Neural progenitor cell (in vitro differentiated cells): ENCODE data around the gene TSSK2. TPM values are rescaled to one million over a fixed set of nuclear protein-coding genes. Genes with fewer than 3 reads are reported as not detected.
A peak's percentile ranks its signal among the peaks of the same experiment; 100 is the strongest.

Source experiments
- DNase-seq: peaks from one replicate; pipeline ENCODE4 v3.0.0-alpha.2; 2016; ENCODE audit warnings: low spot score
- H2AFZ ChIP-seq: fragments of 200-600 bp; sonication (generic); replicated peaks from 2 replicates; pipeline ENCODE4 v1.6.1; 2016; ENCODE audit warnings: antibody characterized with exemption
- H3F3A ChIP-seq: fragments of 200-600 bp; sonication (generic); 2 replicates; pipeline ENCODE4 v1.6.1; 2016; ENCODE audit warnings: antibody characterized with exemption, low read depth
- H3K27ac ChIP-seq: fragments of 200-600 bp; sonication (generic); 2 replicates; pipeline ENCODE4 v1.5.1; 2016; ENCODE audit warnings: mild to moderate bottlenecking
- H3K27me3 ChIP-seq: fragments of 200-600 bp; sonication (generic); 2 replicates; pipeline ENCODE4 v1.6.1; 2016; ENCODE audit warnings: mild to moderate bottlenecking, moderate library complexity
- H3K36me3 ChIP-seq: fragments of 200-600 bp; sonication (generic); 2 replicates; pipeline ENCODE4 v1.5.1; 2016
- H3K4me1 ChIP-seq: fragments of 200-600 bp; sonication (generic); 2 replicates; pipeline ENCODE4 v1.6.1; 2016; ENCODE audit warnings: mixed run types
- H3K4me2 ChIP-seq: fragments of 200-600 bp; sonication (generic); 2 replicates; pipeline ENCODE4 v1.6.1; 2016
- H3K4me3 ChIP-seq: fragments of 200-600 bp; sonication (generic); 2 replicates; pipeline ENCODE4 v1.5.1; 2016
- H3K79me2 ChIP-seq: fragments of 200-600 bp; sonication (generic); 2 replicates; pipeline ENCODE4 v1.6.1; 2016; ENCODE audit warnings: low read depth
- H3K9ac ChIP-seq: fragments of 200-600 bp; sonication (generic); 2 replicates; pipeline ENCODE4 v1.6.1; 2016
- H3K9me3 ChIP-seq: fragments of 200-600 bp; sonication (generic); 2 replicates; pipeline ENCODE4 v1.5.1; 2016; ENCODE audit warnings: low read depth
- H4K20me1 ChIP-seq: fragments of 200-600 bp; sonication (generic); 2 replicates; pipeline ENCODE4 v1.6.1; 2016; ENCODE audit warnings: low read depth
- H3K27ac Mint-ChIP-seq: 3 replicates; pipeline ENCODE4 v1.8.0; 2021; ENCODE audit warnings: mixed read lengths
- H3K27me3 Mint-ChIP-seq: 2 replicates; pipeline ENCODE4 v1.8.0; 2022; ENCODE audit warnings: low read depth, mild to moderate bottlenecking, inconsistent platforms, moderate library complexity, mixed read lengths; ENCODE audit not compliant: insufficient read depth
- H3K36me3 Mint-ChIP-seq: 3 replicates; pipeline ENCODE4 v1.8.0; 2021; ENCODE audit warnings: mixed read lengths
- H3K4me1 Mint-ChIP-seq: 3 replicates; pipeline ENCODE4 v1.8.0; 2021; ENCODE audit warnings: mixed read lengths
- H3K4me3 Mint-ChIP-seq: 3 replicates; pipeline ENCODE4 v1.8.0; 2021; ENCODE audit warnings: mild to moderate bottlenecking, moderate library complexity, mixed read lengths
- H3K9me3 Mint-ChIP-seq: 3 replicates; pipeline ENCODE4 v1.8.0; 2020; ENCODE audit warnings: mixed read lengths
- CTCF ChIP-seq: fragments of 200-600 bp; sonication (generic); IDR thresholded peaks from 2 replicates; pipeline ENCODE4 v1.5.1; 2017; ENCODE audit warnings: antibody characterized with exemption, mild to moderate bottlenecking
- EZH2 ChIP-seq: fragments of 200-600 bp; sonication (generic); IDR thresholded peaks from 2 replicates; pipeline ENCODE4 v1.6.1; 2017; ENCODE audit warnings: antibody characterized with exemption, mild to moderate bottlenecking, moderate library complexity
- EZH2phosphoT487 ChIP-seq: fragments of 200-600 bp; sonication (generic); IDR thresholded peaks from 2 replicates; pipeline ENCODE4 v1.6.1; 2017; ENCODE audit warnings: antibody characterized with exemption
- total RNA-seq: library from RNA; depleted of rRNA; stranded (reverse); fragments of >200 nt; gene quantifications from 2 replicates; pipeline ENCODE4 v1.2.3, GENCODE V29; 2015; ENCODE audit warnings: low replicate concordance

TSSK2 gene
- total RNA-seq, 1 donor from 2014 or later = not detected

GRCh38 chr22:19172213-19173046, 41.3 kb downstream of the TSSK2 start:
- Mint-ChIP-seq H3K27me3 (peaks cover 28% of the 10 kb centered on the region), H3K36me3 (peaks cover 4% of the 10 kb centered on the region), H3K4me3 (peak overlapping the region; percentile 95), H3K27ac (no peak overlapping the region), H3K9me3 (no peaks in the 10 kb centered on the region), H3K4me1 (peaks cover 33% of the 10 kb centered on the region)
- Histone ChIP-seq H4K20me1 (peaks cover 87% of the 10 kb centered on the region), H3K9me3 (no peaks in the 10 kb centered on the region), H2AFZ (no peak overlapping the region), H3K27ac (no peak overlapping the region), H3F3A (peaks cover 42% of the 10 kb centered on the region), H3K4me2 (peak overlapping the region; percentile 98), H3K27me3 (peaks cover 44% of the 10 kb centered on the region), H3K4me1 (peaks cover 24% of the 10 kb centered on the region), H3K4me3 (peak overlapping the region; percentile 91), H3K79me2 (peaks cover 26% of the 10 kb centered on the region), H3K9ac (peak overlapping the region; percentile 86), H3K36me3 (no peaks in the 10 kb centered on the region)
- no peak for TF ChIP-seq CTCF
- TF ChIP-seq EZH2phosphoT487 = no peak
- TF ChIP-seq EZH2 = no peak
- DNase-seq = no peak

- Mint-ChIP-seq H3K9me3 (no peaks in the 10 kb centered on the region), H3K4me1 (peaks cover 33% of the 10 kb centered on the region), H3K36me3 (peaks cover 4% of the 10 kb centered on the region), H3K27me3 (peaks cover 22% of the 10 kb centered on the region), H3K27ac (no peak overlapping the region), H3K4me3 (peak overlapping the region; percentile 95)
- TF ChIP-seq EZH2phosphoT487 (no peak), CTCF (no peak), EZH2 (no peak)
- Histone ChIP-seq H3K79me2 (peaks cover 35% of the 10 kb centered on the region), H3F3A (peaks cover 44% of the 10 kb centered on the region), H3K9ac (no peak overlapping the region), H2AFZ (no peak overlapping the region), H3K4me1 (peaks cover 27% of the 10 kb centered on the region), H3K36me3 (no peaks in the 10 kb centered on the region), H3K27ac (no peak overlapping the region), H3K9me3 (no peaks in the 10 kb centered on the region), H3K4me2 (peak overlapping the region; percentile 98), H3K4me3 (peak overlapping the region; percentile 91), H3K27me3 (peaks cover 38% of the 10 kb centered on the region), H4K20me1 (peaks cover 86% of the 10 kb centered on the region)
- peak; percentile 2 for DNase-seq
These were observed 42.2 kb downstream of the TSSK2 start for GRCh38 chr22:19173047-19174035.

GRCh38 chr22:19174106-19175025, 43.3 kb downstream of the TSSK2 start:
- Histone ChIP-seq H3K36me3 (no peaks in the 10 kb centered on the region), H4K20me1 (peaks cover 76% of the 10 kb centered on the region), H3K9me3 (no peaks in the 10 kb centered on the region), H3K27ac (no peak overlapping the region), H3K27me3 (peaks cover 28% of the 10 kb centered on the region), H3K4me1 (peaks cover 21% of the 10 kb centered on the region), H3K4me2 (no peak overlapping the region), H3K79me2 (peaks cover 35% of the 10 kb centered on the region), H2AFZ (no peak overlapping the region), H3F3A (peaks cover 39% of the 10 kb centered on the region), H3K4me3 (no peak overlapping the region), H3K9ac (no peak overlapping the region)
- TF ChIP-seq EZH2phosphoT487 (no peak), CTCF (no peak), EZH2 (no peak)
- peaks cover 12% of the 10 kb centered on the region for H3K27me3 Mint-ChIP-seq
- H3K4me1 Mint-ChIP-seq = peaks cover 32% of the 10 kb centered on the region
- no peak overlapping the region for H3K27ac Mint-ChIP-seq
- H3K9me3 Mint-ChIP-seq = no peaks in the 10 kb centered on the region
- H3K36me3 Mint-ChIP-seq = peaks cover 4% of the 10 kb centered on the region
- H3K4me3 Mint-ChIP-seq = peak overlapping the region; percentile 95
- peak; percentile 26 for DNase-seq
